Nasal cavity respiratory epithelium epithelial cell of viscerocranial mucosa (primary cell): Measurements from ENCODE around the gene ITPRIPL1. TPM values are rescaled to one million over a fixed set of nuclear protein-coding genes. Genes with fewer than 3 reads are reported as not detected.

ENCODE experiments used
- total RNA-seq: library from RNA; depleted of rRNA; stranded (reverse); fragments of >200 nt; gene quantifications from 2 replicates; pipeline ENCODE4 v1.2.3, GENCODE V29; 2014

Gene ITPRIPL1
- 1.4 and 2.3 TPM in 2 replicates for total RNA-seq

GRCh38 chr2:96325041-96325883, at the start of gene ITPRIPL1:
ITPRIPL1 (plus strand) TSS chr2:96325317; CDS start chr2:96325840, 523 bp downstream.

DNA sequence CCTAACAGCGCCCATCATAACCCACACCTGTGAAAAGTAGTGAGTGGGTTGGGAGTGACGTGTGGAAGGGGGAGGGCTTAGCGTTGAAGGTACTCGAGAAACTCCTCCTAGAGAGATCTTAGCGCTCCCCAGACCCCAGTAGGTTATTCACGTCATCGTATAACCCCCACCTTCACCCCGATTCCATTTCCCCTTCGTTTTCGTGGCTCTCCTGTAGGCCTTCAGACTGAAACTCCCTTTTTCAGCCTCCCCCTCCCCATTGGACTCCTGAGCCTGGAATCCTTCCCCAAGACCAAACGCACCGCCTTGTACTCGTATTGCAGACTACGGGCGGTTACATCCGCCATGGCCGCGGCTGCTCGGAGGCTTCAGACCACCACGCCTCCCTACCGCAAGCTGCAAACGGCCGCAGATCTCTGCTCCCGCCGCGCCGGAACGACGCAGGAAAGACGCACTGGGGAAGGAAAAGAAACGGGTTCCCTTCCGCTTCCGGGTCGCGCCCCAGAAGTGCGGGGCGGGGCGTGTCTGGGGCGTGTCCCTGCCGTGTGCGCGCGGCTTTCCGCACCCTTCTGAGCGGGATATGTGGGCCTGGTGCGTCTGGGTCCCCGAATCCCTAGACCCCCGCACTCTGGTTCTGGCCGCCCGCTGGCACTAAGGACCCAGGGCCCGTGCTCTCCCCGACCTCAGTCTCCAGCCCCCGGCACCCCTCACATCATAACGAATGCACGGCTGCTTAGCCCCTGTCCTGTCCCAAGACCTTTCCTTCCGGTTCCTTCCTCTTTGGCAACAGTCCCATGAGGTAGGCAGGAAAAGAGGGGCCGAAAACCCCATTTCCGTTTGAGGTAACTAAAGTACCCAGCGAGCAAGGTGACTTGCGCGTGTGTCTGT, 19.8 kb upstream of the ITPRIPL1 start, which contains the start of gene SNRNP200:
SNRNP200 (minus strand) TSS at position 456 of the 888 bp plus-strand sequence; CDS start at position 347, 109 bp downstream.

Other genes with a start within 250 kb of the ITPRIPL1 start
- under 0.01 and 0.07 TPM in 2 replicates for gene ADRA2B, start 208.7 kb upstream of the ITPRIPL1 start, total RNA-seq
- gene ASTL, start 186.8 kb upstream of the ITPRIPL1 start, total RNA-seq = 0.07 TPM in 1 of 2 replicates, not detected in the other
- 6.2 and 13.0 TPM in 2 replicates for gene DUSP2, start 179.9 kb upstream of the ITPRIPL1 start, total RNA-seq
- 125 and 139 TPM in 2 replicates for gene STARD7, start 116.5 kb upstream of the ITPRIPL1 start, total RNA-seq
- 19.8 and 31.5 TPM in 2 replicates for gene TMEM127, start 59.3 kb upstream of the ITPRIPL1 start, total RNA-seq
- 84.8 and 85.8 TPM in 2 replicates for gene CIAO1, start 59.1 kb upstream of the ITPRIPL1 start, total RNA-seq
- gene SNRNP200, start 19.8 kb upstream of the ITPRIPL1 start, total RNA-seq = 42.4 and 93.0 TPM in 2 replicates
- 0.34 and 0.36 TPM in 2 replicates for gene NCAPH, start 10.4 kb downstream of the ITPRIPL1 start, total RNA-seq
- gene NEURL3, start 180.0 kb downstream of the ITPRIPL1 start, total RNA-seq = 0.50 TPM in 1 of 2 replicates, not detected in the other
- 4.1 and 8.5 TPM in 2 replicates for gene ARID5A, start 211.4 kb downstream of the ITPRIPL1 start, total RNA-seq